GM19324 (cell line): ENCODE measurements around the gene CPNE7.

Source experiments
- ATAC-seq: cut with Tn5 transposase; IDR thresholded peaks from one replicate; pipeline ENCODE4 v1.9.1; 2021; ENCODE audit warnings: mild to moderate bottlenecking, moderate library complexity; ENCODE audit not compliant: unreplicated experiment, low FRiP score

Gene CPNE7

DNA sequence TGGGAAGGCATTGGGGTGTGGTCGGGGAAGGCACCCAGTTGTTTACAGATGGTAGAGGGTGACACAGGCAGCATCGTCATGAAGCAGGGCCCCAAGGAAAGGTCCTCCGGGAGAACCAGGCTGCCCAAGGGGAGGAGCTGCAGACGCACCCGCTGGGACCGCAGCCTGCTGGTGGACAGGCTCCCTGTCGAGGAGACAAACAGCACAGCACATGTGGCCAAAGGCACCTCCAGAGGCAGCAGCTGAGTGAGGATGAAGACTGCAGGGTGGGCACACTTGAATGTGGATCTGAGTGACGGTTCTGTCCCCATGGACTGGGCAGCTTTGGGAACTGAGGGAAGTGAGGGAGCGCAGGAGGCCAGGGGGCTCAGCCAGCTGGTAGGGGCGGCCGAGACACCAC is 69.6 kb downstream of the CPNE7 start:
- ATAC-seq, result no peak

- no peak for ATAC-seq
These were observed 70.7 kb downstream of the CPNE7 start for GRCh38 chr16:89646270-89646669.
